DLD1 (cell line): Measurements from ENCODE around the gene CYP2B6.
"Not testable (repeated sequence)": the region's sequence is repeated elsewhere in the genome, so short reads cannot be mapped to it uniquely, and the experiment has no call there.

Experiments used
- in situ Hi-C: cut with HindIII; loops from 2 replicates; pipeline ENCODE4 v1.10.0; 2017; ENCODE audit warnings: low sequenced_read_pairs

The CYP2B6 gene

GRCh38 chr19:40980743-40981442, 10.2 kb upstream of the CYP2B6 start:
- in situ Hi-C loops: not testable (repeated sequence)

- in situ Hi-C loops: no loop called here
These were observed 9.5 kb upstream of the CYP2B6 start for GRCh38 chr19:40981591-40981990.

- in situ Hi-C loops: no loop called here
These were observed 8.4 kb upstream of the CYP2B6 start for GRCh38 chr19:40982594-40983101.

- in situ Hi-C loops: no loop called here
These were observed 1.6 kb upstream of the CYP2B6 start for GRCh38 chr19:40989453-40989852.

GRCh38 chr19:40995355-40995754, 4.3 kb downstream of the CYP2B6 start:
- in situ Hi-C loops: no loop called here

GRCh38 chr19:40999018-40999417, 7.9 kb downstream of the CYP2B6 start:
- in situ Hi-C loops: not testable (repeated sequence)

- in situ Hi-C loops: no loop called here
These were observed 9.2 kb downstream of the CYP2B6 start for GRCh38 chr19:41000310-41000737.

- in situ Hi-C loops: no loop called here
These were observed 10.3 kb downstream of the CYP2B6 start for GRCh38 chr19:41001243-41001971.

- in situ Hi-C loops: not testable (repeated sequence)
These were observed 12.6 kb downstream of the CYP2B6 start for GRCh38 chr19:41003656-41004055.

- in situ Hi-C loops: no loop called here
These were observed 18.7 kb downstream of the CYP2B6 start for GRCh38 chr19:41009700-41010235.

- in situ Hi-C loops: no loop called here
These were observed 22.3 kb downstream of the CYP2B6 start for GRCh38 chr19:41013359-41013758.

GRCh38 chr19:41014643-41015042, 23.6 kb downstream of the CYP2B6 start:
- in situ Hi-C loops: no loop called here

GRCh38 chr19:41016488-41017071, 25.5 kb downstream of the CYP2B6 start:
- in situ Hi-C loops: no loop called here

- in situ Hi-C loops: no loop called here
These were observed 27.7 kb downstream of the CYP2B6 start for GRCh38 chr19:41018736-41019290.

- in situ Hi-C loops: no loop called here
These were observed 28.3 kb downstream of the CYP2B6 start for GRCh38 chr19:41019346-41019745.

GRCh38 chr19:41023193-41023592, 32.1 kb downstream of the CYP2B6 start:
- in situ Hi-C loops: no loop called here

GRCh38 chr19:41025411-41025810, 34.3 kb downstream of the CYP2B6 start:
- in situ Hi-C loops: no loop called here

GRCh38 chr19:41025871-41026270, 34.8 kb downstream of the CYP2B6 start:
- in situ Hi-C loops: no loop called here

- in situ Hi-C loops: no loop called here
These were observed 36.3 kb downstream of the CYP2B6 start for GRCh38 chr19:41027273-41027967.
